HCT116 (cell line): ENCODE results near the gene MAP3K2. TPM values are rescaled to one million over a fixed set of nuclear protein-coding genes. Genes with fewer than 3 reads are reported as not detected.

ENCODE experiments used
- ATAC-seq: fragments of 200-7000 bp; cut with Tn5 transposase; 2 replicates; pipeline ENCODE4 v1.9.1; 2020; ENCODE audit warnings: mild to moderate bottlenecking, moderate library complexity
- BruUV-seq: library from RNA; stranded (reverse); fragments of 400-500 nt; replicated peaks from 2 replicates; lab custom pipeline; 2021; lab: Mats Ljungman, UMichigan
- CTCF ChIA-PET: fragments of 300-600 bp; sonication (Branson Sonifier 250); formaldehyde crosslinking; loops from one replicate; lab custom pipeline; 2021; ENCODE audit warnings: antibody characterized with exemption; lab: Charles Lee
- POLR2A ChIA-PET: fragments of 300-600, 350-600 bp; sonication (Branson Sonifier 250); formaldehyde crosslinking; loops from one replicate; lab custom pipeline; 2021; ENCODE audit warnings: antibody characterized with exemption; lab: Charles Lee
- RAD21 ChIA-PET, 2 experiments: fragments of 300-600 bp; sonication (Branson Sonifier 250); formaldehyde crosslinking; loops; one replicate each; lab custom pipeline; 2023; ENCODE audit warnings: low total read pairs in 2 of 2; ENCODE audit not compliant: uncharacterized antibody in 2 of 2, unreplicated experiment in 2 of 2, low non-redundant PET in 1 of 2; lab: Charles Lee
- DNase-seq: peaks from one replicate; pipeline ENCODE4 v3.0.0-alpha.2; 2010; ENCODE audit warnings: low read depth, low spot score
- H2AFZ ChIP-seq: fragments of 200-600 bp; shearing (Covaris generic), sonication (generic); 2 replicates; pipeline ENCODE4 v1.6.1; 2017; ENCODE audit warnings: low read depth, mixed run types, mixed read lengths, antibody characterized with exemption, low read length; ENCODE audit not compliant: poor library complexity, severe bottlenecking
- H3K27ac ChIP-seq: 2 replicates; pipeline ENCODE4 v1.5.1; 2012; ENCODE audit warnings: low read depth, low read length
- H3K27me3 ChIP-seq: fragments of 200-600 bp; sonication (generic); 2 replicates; pipeline ENCODE4 v1.6.1; 2016; ENCODE audit warnings: mixed run types, low read length, mixed read lengths; ENCODE audit not compliant: insufficient read depth
- H3K36me3 ChIP-seq, 2 experiments: fragments of 200-500 bp in 1 of 2; fragments of 200-600 bp in 1 of 2; sonication (Bioruptor generic) in 1 of 2; sonication (generic) in 1 of 2; 2 replicates each; pipeline versions ENCODE4 v1.5.1 to v1.6.1; 2014 to 2016; ENCODE audit warnings: low read length in 2 of 2, inconsistent platforms in 1 of 2, mixed read lengths in 1 of 2, mixed run types in 1 of 2; ENCODE audit not compliant: insufficient read depth in 2 of 2, control insufficient read depth in 1 of 2
- H3K4me1 ChIP-seq, 2 experiments: fragments of 200-600 bp in 1 of 2; sonication (generic) in 1 of 2; 2 replicates each; pipeline versions ENCODE4 v1.5.1 to v1.6.1; 2012 to 2017; ENCODE audit warnings: low read length in 2 of 2, inconsistent platforms in 1 of 2, mild to moderate bottlenecking in 1 of 2, mixed read lengths in 1 of 2, mixed run types in 1 of 2, moderate library complexity in 1 of 2; ENCODE audit not compliant: insufficient read depth in 2 of 2, control insufficient read depth in 1 of 2
- H3K4me2 ChIP-seq: fragments of 200-600 bp; sonication (generic); 2 replicates; pipeline ENCODE4 v1.6.1; 2017; ENCODE audit warnings: mixed run types, low read length, mixed read lengths
- H3K4me3 ChIP-seq, 2 experiments: fragments of 200-600 bp in 1 of 2; sonication (generic) in 1 of 2; replicated peaks in 1 of 2; 2 replicates each; pipeline ENCODE4 v1.5.1; 2011 to 2016; ENCODE audit warnings: low read length in 2 of 2, control low read depth in 1 of 2, low read depth in 1 of 2, mild to moderate bottlenecking in 1 of 2, mixed read lengths in 1 of 2, mixed run types in 1 of 2
- H3K79me2 ChIP-seq: fragments of 200-600 bp; sonication (generic); 2 replicates; pipeline ENCODE4 v1.6.1; 2017; ENCODE audit warnings: mild to moderate bottlenecking, mixed run types, low read length, moderate library complexity, mixed read lengths; ENCODE audit not compliant: insufficient read depth
- H3K9ac ChIP-seq: fragments of 200-600 bp; sonication (generic); 2 replicates; pipeline ENCODE4 v1.6.1; 2016; ENCODE audit warnings: low read length, mixed read lengths
- H3K9me2 ChIP-seq: fragments of 200-600 bp; sonication (generic), shearing (Covaris generic); 2 replicates; pipeline ENCODE4 v1.6.1; 2017; ENCODE audit warnings: mixed run types, mild to moderate bottlenecking, moderate library complexity; ENCODE audit not compliant: insufficient read depth
- H3K9me3 ChIP-seq, 2 experiments: fragments of 200-500 bp in 1 of 2; fragments of 200-600 bp in 1 of 2; sonication (Bioruptor generic) in 1 of 2; sonication (generic) in 1 of 2; 2 replicates each; pipeline ENCODE4 v1.6.1; 2014 to 2017; ENCODE audit warnings: low read length in 2 of 2, mixed read lengths in 2 of 2, inconsistent platforms in 1 of 2, low read depth in 1 of 2, mild to moderate bottlenecking in 1 of 2, mixed run types in 1 of 2, moderate library complexity in 1 of 2; ENCODE audit not compliant: control insufficient read depth in 1 of 2, insufficient read depth in 1 of 2
- H4K20me1 ChIP-seq: fragments of 200-600 bp; sonication (generic), shearing (Covaris generic); 2 replicates; pipeline ENCODE4 v1.6.1; 2017; ENCODE audit warnings: mixed run types, mild to moderate bottlenecking, moderate library complexity; ENCODE audit not compliant: insufficient read depth
- CBX3 ChIP-seq: IDR thresholded peaks from 2 replicates; pipeline ENCODE4 v1.6.1; 2012; ENCODE audit warnings: low read depth
- CEBPB ChIP-seq: IDR thresholded peaks from 2 replicates; pipeline ENCODE4 v1.6.1; 2012; ENCODE audit warnings: low read depth
- EGR1 ChIP-seq: IDR thresholded peaks from 2 replicates; pipeline ENCODE4 v1.6.1; 2012; ENCODE audit warnings: low read depth
- ELF1 ChIP-seq: IDR thresholded peaks from 2 replicates; pipeline ENCODE4 v1.6.1; 2012; ENCODE audit warnings: low read depth, borderline replicate concordance
- EZH2phosphoT487 ChIP-seq: fragments of 200-600 bp; IDR thresholded peaks from 2 replicates; pipeline ENCODE4 v1.6.1; 2018; ENCODE audit warnings: antibody characterized with exemption, borderline replicate concordance
- FOSL1 ChIP-seq: IDR thresholded peaks from 2 replicates; pipeline ENCODE4 v1.6.1; 2012; ENCODE audit warnings: low read depth
- JUND ChIP-seq: IDR thresholded peaks from 2 replicates; pipeline ENCODE4 v1.6.1; 2012
- POLR2A ChIP-seq: IDR thresholded peaks from 2 replicates; pipeline ENCODE4 v1.7.0; 2011; ENCODE audit warnings: borderline replicate concordance; ENCODE audit not compliant: insufficient read depth, insufficient read length; ENCODE audit errors: extremely low read depth
- POLR2AphosphoS5 ChIP-seq: IDR thresholded peaks from 2 replicates; pipeline ENCODE4 v1.6.1; 2011; ENCODE audit warnings: mild to moderate bottlenecking, low read depth, low read length, moderate library complexity
- SIN3A ChIP-seq: IDR thresholded peaks from 2 replicates; pipeline ENCODE4 v1.6.1; 2012; ENCODE audit warnings: low read depth
- SP1 ChIP-seq: IDR thresholded peaks from 2 replicates; pipeline ENCODE4 v1.6.1; 2012; ENCODE audit warnings: low read depth
- SRF ChIP-seq: IDR thresholded peaks from 2 replicates; pipeline ENCODE4 v1.6.1; 2012; ENCODE audit warnings: low read depth
- YY1 ChIP-seq: IDR thresholded peaks from 2 replicates; pipeline ENCODE4 v1.6.1; 2011; ENCODE audit warnings: low read length, low read depth, moderate library complexity, mild to moderate bottlenecking; ENCODE audit not compliant: insufficient replicate concordance; ENCODE audit errors: extremely low read depth
- intact Hi-C: fragments of 100-400 bp; cut with micrococcal nuclease; formaldehyde crosslinking; loops from 2 replicates; pipeline ENCODE4 v1.10.0; 2022
- total RNA-seq: library from RNA; stranded (reverse); gene quantifications from one replicate; pipeline ENCODE4 v1.2.1, GENCODE V29; 2021; ENCODE audit not compliant: unreplicated experiment
- TF ChIP-seq, protein P1 (sequence below): IDR thresholded peaks from 2 replicates; pipeline ENCODE4 v1.6.1; 2012
- TF ChIP-seq, protein P2 (sequence below): IDR thresholded peaks from 2 replicates; pipeline ENCODE4 v1.6.1; 2012
- TF ChIP-seq, protein P3 (sequence below), 3 experiments: fragments of 200-600 bp in 1 of 3; sonication (generic) in 1 of 3; IDR thresholded peaks in 2 of 3; conservative IDR thresholded peaks in 1 of 3; 2 replicates each; pipeline ENCODE4 v1.5.1; 2012 to 2017; ENCODE audit warnings: low read depth in 2 of 3, low read length in 2 of 3, antibody characterized with exemption in 1 of 3, borderline replicate concordance in 1 of 3, control low read depth in 1 of 3, mild to moderate bottlenecking in 1 of 3, mixed read lengths in 1 of 3, mixed run types in 1 of 3, moderate library complexity in 1 of 3; ENCODE audit not compliant: insufficient read depth in 1 of 3

The MAP3K2 gene
- total RNA-seq, 1 experiment from 2014 or later = 44.5 TPM

DNA sequence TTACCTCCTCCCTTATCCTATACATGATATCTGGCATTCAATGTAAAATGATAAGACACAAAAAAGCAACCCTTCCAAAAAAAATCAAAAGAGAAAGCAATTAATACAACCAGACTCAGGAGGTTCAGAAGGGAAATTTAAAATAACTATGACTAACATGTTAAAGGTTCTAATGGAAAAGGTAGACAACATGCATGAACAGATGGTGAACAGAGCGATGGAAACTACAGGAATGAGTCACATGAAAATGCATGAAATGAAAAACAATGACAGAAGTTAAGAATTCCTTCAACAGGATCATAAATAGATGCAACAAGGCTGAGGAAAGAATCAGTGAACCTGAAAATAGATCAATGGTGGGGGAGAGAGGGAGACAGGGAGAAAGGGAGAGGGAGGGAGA lies 67.7 kb downstream of the MAP3K2 start:
- H3K27ac ChIP-seq = no peak overlapping the region
- ATAC-seq (no peak), DNase-seq (no peak)
- no peaks in the 10 kb centered on the region for H3K27me3 ChIP-seq
- no peak overlapping the region for H3K4me2 ChIP-seq
- ChIA-PET RAD21 (no interaction called here), CTCF (interaction anchor here (0.8 kb wide), 1 partner anchor 25 kb away, joined by 3 read pairs; no protein-coding TSS in a partner anchor), POLR2A (no interaction called here)
- intact Hi-C loops = loop anchor here (10.0 kb wide), 1 partner anchor 325 kb away; the partner anchor contains the start of gene GPR17
- H2AFZ ChIP-seq = no peak overlapping the region
- no peaks in the 10 kb centered on the region for H4K20me1 ChIP-seq
- TF ChIP-seq CEBPB (no peak), POLR2AphosphoS5 (no peak), EGR1 (no peak), EZH2phosphoT487 (no peak), JUND (no peak), YY1 (no peak), CBX3 (no peak), SP1 (no peak), SRF (no peak), ELF1 (no peak), FOSL1 (no peak), SIN3A (no peak), POLR2A (no peak)
- TF ChIP-seq, protein P1, sequence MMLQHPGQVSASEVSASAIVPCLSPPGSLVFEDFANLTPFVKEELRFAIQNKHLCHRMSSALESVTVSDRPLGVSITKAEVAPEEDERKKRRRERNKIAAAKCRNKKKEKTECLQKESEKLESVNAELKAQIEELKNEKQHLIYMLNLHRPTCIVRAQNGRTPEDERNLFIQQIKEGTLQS = no peak
- TF ChIP-seq, protein P2, sequence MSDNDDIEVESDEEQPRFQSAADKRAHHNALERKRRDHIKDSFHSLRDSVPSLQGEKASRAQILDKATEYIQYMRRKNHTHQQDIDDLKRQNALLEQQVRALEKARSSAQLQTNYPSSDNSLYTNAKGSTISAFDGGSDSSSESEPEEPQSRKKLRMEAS = no peak
- TF ChIP-seq, protein P3, sequence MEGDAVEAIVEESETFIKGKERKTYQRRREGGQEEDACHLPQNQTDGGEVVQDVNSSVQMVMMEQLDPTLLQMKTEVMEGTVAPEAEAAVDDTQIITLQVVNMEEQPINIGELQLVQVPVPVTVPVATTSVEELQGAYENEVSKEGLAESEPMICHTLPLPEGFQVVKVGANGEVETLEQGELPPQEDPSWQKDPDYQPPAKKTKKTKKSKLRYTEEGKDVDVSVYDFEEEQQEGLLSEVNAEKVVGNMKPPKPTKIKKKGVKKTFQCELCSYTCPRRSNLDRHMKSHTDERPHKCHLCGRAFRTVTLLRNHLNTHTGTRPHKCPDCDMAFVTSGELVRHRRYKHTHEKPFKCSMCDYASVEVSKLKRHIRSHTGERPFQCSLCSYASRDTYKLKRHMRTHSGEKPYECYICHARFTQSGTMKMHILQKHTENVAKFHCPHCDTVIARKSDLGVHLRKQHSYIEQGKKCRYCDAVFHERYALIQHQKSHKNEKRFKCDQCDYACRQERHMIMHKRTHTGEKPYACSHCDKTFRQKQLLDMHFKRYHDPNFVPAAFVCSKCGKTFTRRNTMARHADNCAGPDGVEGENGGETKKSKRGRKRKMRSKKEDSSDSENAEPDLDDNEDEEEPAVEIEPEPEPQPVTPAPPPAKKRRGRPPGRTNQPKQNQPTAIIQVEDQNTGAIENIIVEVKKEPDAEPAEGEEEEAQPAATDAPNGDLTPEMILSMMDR (IDR thresholded peaks at IDR 0.05 in 2 of 3, conservative IDR thresholded peaks at IDR 0.05 in 1 of 3; ENCODE audit: borderline replicate concordance in 1 of 3, insufficient read depth in 1 of 3, low read depth in 2 of 3, low read length in 2 of 3) = no peak
- no peak overlapping the region for H3K9ac ChIP-seq
- peaks cover 2 to 6% of the 10 kb centered on the region in 2 experiments; a peak in 1 of 4 replicates for H3K36me3 ChIP-seq
- no peaks in the 10 kb centered on the region for H3K9me3 ChIP-seq
- no TSS peak for BruUV-seq
- no peaks in the 10 kb centered on the region for H3K79me2 ChIP-seq
- no peaks in the 10 kb centered on the region for H3K9me2 ChIP-seq
- H3K4me1 ChIP-seq = no peaks in the 10 kb centered on the region
- no peak overlapping the region for H3K4me3 ChIP-seq
